Activated CD4-positive, alpha-beta T cell treated with anti-CD3 and anti-CD28 coated beads, Interleukin-2, amount 50 U/mL, for 16 hours (primary cell): ENCODE results near the gene TMEM175.
"Not testable (repeated sequence)": the region's sequence is repeated elsewhere in the genome, so short reads cannot be mapped to it uniquely, and the experiment has no call there.

Experiments
- DNase-seq: peaks from one replicate; pipeline ENCODE4 v3.0.0-alpha.2; 2020

TMEM175 gene

GRCh38 chr4:973431-974397, 41.5 kb downstream of the TMEM175 start, which contains the start of gene DGKQ:
TSS of gene DGKQ (minus strand) at chr4:973569. CDS start at chr4:973482, 87 bp downstream.
- peak; percentile 88 for DNase-seq

- no peak for DNase-seq
Measured at GRCh38 chr4:974668-975067, 42.4 kb downstream of the TMEM175 start.

DNA sequence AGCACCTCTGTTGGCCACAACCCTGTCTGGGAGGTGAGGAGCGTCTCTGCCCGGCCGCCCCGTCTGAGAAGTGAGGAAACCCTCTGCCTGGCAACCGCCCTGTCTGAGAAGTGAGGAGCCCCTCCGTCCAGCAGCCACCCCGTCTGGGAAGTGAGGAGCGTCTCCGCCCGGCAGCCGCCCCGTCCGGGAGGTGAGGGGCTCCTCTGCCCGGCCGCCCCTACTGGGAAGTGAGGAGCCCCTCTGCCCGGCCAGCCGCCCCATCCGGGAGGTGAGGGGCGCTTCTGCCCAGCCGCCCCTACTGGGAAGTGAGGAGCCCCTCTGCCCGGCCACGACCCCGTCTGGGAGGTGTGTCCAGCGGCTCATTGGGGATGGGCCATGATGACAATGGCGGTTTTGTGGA, 43.8 kb downstream of the TMEM175 start:
- DNase-seq = not testable (repeated sequence)

DNA sequence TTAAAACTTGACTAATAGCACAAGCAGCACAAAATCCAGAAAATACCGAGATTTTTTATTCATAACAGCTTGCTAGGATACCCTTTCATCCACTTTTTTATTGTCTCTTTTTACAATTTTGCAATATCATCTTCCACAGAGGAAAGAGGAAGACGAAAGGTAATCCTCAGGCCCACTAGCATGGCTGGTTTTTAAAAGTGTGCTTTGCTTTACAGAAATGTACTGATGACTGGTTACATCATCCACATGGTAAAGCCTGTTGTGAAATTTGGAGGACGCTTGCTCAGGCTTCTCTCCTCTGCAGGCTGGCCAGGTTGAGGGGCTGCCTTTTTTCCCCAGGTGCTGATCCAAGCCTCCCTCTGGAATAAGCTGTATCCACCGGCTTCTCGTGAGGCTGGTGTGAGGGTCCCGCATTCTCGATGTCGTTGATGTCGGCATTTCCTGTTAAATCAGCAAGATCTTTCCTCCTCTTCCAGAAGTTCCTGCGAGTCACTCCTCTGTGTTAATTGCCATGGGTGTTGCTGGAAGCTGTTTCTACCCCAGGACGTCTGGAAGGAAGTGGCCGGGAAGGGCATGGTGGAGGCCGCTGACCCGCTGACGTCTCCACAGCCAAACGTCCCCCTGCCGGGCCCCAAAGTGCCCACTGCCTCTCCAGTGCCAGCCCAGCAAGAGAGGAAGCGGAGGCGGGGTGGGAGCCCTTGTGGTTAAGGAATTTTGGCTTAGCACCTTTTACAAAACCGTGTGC, 46.9 kb downstream of the TMEM175 start:
- no peak for DNase-seq

- DNase-seq = no peak
Measured at GRCh38 chr4:982291-982690, 50.0 kb downstream of the TMEM175 start.

DNA sequence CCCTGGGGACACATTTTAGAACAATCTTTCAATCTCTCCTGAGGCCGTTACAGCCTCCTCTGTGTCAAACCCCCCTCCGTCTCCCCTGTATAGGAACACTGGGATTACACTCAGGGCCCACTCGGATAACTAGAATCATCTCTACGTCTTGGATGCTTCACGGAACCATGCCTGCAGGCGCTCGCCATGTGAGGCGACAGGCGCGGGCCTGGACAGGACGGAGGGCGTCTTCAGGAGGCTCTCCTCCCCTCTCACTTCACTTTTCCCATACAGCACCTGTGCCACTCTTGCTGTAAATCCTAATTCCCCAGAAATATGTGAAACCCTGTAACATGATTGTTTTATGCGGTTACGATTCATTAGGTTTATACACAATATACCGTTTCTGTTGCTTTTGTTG, 50.6 kb downstream of the TMEM175 start:
- DNase-seq = no peak

GRCh38 chr4:984336-985054, 52.2 kb downstream of the TMEM175 start:
- DNase-seq = no peak

- DNase-seq = peak; percentile 54
Measured at GRCh38 chr4:985123-985830, 53.0 kb downstream of the TMEM175 start.

DNA sequence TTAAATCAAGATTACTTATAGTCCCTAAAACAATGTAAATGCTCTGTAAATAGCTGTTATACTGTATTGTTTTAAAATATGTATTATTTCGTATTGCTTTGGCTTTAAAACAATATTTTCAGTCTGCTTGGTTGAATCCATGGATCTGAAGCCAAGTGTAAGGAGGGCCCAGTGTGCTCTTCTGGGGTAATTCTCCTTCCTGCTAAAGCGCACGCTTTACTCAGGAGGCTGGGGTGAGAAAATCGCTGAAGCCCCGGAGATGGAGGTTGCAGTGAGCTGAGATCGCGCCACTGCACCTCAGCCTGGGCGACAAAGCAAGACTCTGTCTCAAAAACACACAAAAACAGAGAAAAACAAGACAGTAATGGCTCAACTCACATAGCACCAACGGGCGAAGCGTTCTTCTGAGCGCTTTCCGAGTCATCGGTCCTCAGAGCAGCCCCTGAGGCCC, 54.2 kb downstream of the TMEM175 start:
- DNase-seq = no peak

- peak; percentile 80 for DNase-seq
Measured at GRCh38 chr4:986879-987623, 54.8 kb downstream of the TMEM175 start, which contains the start of gene IDUA. TSS of gene IDUA (plus strand) at chr4:987044. CDS start at chr4:987085, 41 bp downstream.

GRCh38 chr4:987624-988513, 55.6 kb downstream of the TMEM175 start:
- DNase-seq = no peak

DNA sequence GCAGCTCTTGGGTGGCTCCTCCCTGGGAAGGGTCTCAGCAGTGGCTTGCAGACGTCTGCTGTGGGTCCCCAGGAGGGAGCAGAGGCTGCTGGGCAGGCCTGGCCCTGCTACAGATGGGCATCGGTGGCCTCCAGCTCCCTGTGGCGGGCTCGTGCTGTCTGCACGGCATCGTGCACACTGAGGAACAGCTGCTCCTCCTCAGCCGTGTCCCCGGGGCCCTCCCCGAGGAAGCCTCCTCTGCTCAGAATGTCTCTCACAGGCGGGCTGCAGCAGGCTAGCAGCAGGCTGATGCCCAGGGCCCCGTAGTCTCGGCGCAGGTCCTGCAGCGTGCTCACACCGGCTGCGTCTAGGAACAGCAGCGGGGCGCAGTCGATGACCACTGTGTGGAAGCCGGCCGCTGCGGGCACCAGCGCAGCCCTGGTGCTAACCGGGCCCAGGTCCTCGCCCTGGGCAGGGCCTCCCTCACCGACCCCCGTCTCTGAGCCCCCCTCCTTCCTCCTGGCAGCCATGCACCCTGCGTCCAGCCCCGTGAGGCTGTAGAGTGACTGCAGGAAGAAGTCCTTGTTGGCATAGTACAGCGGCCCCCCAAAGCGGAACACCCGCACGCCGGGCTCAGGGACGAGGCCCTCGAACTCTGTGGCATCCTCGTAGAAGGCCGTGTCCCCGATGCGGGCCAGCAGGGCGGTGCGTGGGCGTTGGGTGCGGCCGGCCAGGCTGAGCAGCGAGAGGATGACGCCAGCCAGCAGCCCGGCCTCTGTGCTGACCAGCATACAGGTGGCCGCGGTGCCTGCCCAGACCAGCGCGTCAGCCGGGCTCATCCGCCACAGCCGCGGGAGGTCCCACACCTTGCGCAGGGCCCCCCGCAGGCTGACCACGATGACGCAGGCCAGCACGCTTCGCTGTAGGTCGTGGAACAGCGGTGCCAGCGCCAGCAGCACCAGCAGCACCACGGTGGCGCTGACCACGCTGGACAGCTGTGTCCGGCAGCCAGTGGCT, 56.8 kb downstream of the TMEM175 start:
- DNase-seq = no peak

DNA sequence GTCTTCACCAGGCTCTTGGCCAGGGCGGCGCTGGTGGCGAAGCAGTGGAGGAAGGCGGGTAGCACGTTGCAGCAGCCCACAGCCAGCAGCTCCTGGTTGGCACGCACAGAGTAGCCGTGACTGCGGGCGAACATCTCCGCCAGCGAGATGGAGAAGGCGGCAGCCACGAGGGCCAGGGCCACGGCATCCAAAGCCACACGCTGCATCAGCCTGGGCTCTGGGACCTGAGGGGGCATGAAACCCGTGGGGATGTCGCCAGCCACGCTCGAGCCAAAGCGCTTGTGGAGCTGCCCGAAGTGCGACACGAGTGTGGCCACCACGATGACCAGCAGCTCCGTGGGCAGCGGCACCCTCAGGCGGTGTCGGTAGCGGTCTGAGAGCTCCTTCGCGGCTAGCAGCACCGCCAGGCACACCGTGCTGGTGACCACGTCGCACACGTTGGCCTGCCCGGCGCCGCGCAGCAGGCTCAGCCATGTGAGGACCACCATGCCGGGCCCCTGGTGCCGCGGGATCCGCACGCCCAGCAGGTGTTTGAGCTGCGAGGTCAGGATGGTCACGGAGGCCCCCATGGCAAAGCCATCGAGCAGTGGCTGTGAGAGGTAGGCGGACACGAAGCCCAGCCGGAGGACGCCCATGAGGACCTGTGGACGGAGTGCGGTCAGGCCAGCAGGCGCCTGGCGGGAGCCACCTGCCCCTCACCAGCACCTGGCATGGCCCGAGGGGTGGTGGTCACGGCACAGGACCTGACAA, 57.6 kb downstream of the TMEM175 start:
- no peak for DNase-seq

DNA sequence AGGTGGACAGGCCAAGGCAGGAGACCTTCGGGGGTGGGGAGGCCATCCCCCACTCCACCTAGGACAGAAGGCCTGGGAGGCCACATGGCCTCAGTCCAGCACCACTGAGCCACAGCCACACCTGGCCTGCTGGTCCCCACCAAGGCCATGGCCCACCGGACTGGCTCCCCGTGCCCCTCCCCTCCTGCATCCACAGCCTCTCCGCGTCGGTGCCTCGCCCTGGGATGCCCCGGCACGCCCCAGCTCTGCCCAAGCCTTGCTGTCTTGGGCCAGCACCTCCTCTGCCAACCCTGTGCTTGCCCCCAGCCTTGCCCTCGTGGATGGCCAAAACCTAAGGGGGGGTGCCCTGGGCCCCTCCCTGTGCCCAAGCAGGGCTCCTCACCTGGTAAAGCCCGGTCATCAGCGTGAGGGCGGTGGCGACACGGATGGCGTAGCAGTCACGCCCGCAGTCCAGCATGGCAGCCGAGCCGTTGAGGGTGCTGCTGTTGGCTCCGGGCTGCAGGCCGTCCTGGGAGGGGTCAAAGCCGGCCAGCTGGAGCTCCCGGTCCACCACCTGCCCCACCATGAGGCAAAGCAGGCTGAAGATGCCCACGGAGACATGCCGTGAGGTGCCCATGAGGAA, 58.6 kb downstream of the TMEM175 start:
- no peak for DNase-seq

GRCh38 chr4:991451-992296, 59.4 kb downstream of the TMEM175 start:
- no peak for DNase-seq

GRCh38 chr4:992297-993110, 60.2 kb downstream of the TMEM175 start:
- no peak for DNase-seq
